A673 (cell line): Measurements from ENCODE around the gene EYS. TPM values are rescaled to one million over a fixed set of nuclear protein-coding genes. Genes with fewer than 3 reads are reported as not detected.

ENCODE experiments used
- BruUV-seq: library from RNA; stranded (reverse); fragments of 400-500 nt; replicated peaks from 2 replicates; lab custom pipeline; 2021; lab: Mats Ljungman, UMichigan
- CTCF ChIA-PET: fragments of 300-600 bp; sonication (Branson Sonifier 250); formaldehyde crosslinking; loops from one replicate; lab custom pipeline; 2022; ENCODE audit warnings: antibody characterized with exemption; lab: Charles Lee
- POLR2A ChIA-PET: fragments of 300-600 bp; sonication (Branson Sonifier 250); formaldehyde crosslinking; loops from one replicate; lab custom pipeline; 2022; ENCODE audit warnings: antibody characterized with exemption; ENCODE audit not compliant: low non-redundant PET; lab: Charles Lee
- DNase-seq: peaks from one replicate; pipeline ENCODE4 v3.0.0-alpha.2; 2015; ENCODE audit warnings: low spot score
- H3K27ac ChIP-seq: fragments of 200-600 bp; sonication (generic); 2 replicates; pipeline ENCODE4 v1.5.1; 2016; ENCODE audit warnings: mixed run types, low read depth, mild to moderate bottlenecking, mixed read lengths, antibody characterized with exemption, low read length; ENCODE audit not compliant: poor library complexity, severe bottlenecking
- H3K27me3 ChIP-seq: fragments of 200-600 bp; sonication (generic); replicated peaks from 2 replicates; pipeline ENCODE4 v1.6.1; 2017; ENCODE audit warnings: mixed run types, low read depth, mild to moderate bottlenecking, mixed read lengths, antibody characterized with exemption, low read length; ENCODE audit not compliant: insufficient read depth, poor library complexity
- H3K36me3 ChIP-seq: fragments of 200-600 bp; sonication (generic); 2 replicates; pipeline ENCODE4 v1.6.1; 2016; ENCODE audit warnings: mixed run types, mild to moderate bottlenecking, mixed read lengths, antibody characterized with exemption, low read length; ENCODE audit not compliant: insufficient read depth, poor library complexity, severe bottlenecking
- H3K4me1 ChIP-seq: fragments of 200-600 bp; sonication (generic); 2 replicates; pipeline ENCODE4 v1.6.1; 2017; ENCODE audit warnings: mixed run types, mild to moderate bottlenecking, mixed read lengths, antibody characterized with exemption, low read length; ENCODE audit not compliant: insufficient read depth, poor library complexity, severe bottlenecking
- H3K4me3 ChIP-seq: fragments of 200-600 bp; sonication (generic); 2 replicates; pipeline ENCODE4 v1.5.1; 2016; ENCODE audit warnings: low read depth, mixed run types, mild to moderate bottlenecking, mixed read lengths, low read length; ENCODE audit not compliant: poor library complexity, severe bottlenecking
- H3K9me3 ChIP-seq: fragments of 200-600 bp; sonication (generic); 2 replicates; pipeline ENCODE4 v1.6.1; 2016; ENCODE audit warnings: mixed run types, low read depth, mild to moderate bottlenecking, mixed read lengths, antibody characterized with exemption, low read length; ENCODE audit not compliant: poor library complexity, severe bottlenecking
- EZH2 ChIP-seq: fragments of 200-600 bp; sonication (generic); IDR thresholded peaks from 2 replicates; pipeline ENCODE4 v1.6.1; 2017; ENCODE audit warnings: borderline replicate concordance, low read depth, mild to moderate bottlenecking, mixed read lengths, antibody characterized with exemption, low read length; ENCODE audit not compliant: poor library complexity, severe bottlenecking
- intact Hi-C: fragments of 100-400 bp; cut with micrococcal nuclease; formaldehyde crosslinking; loops from one replicate; pipeline ENCODE4 v1.10.0; 2022; ENCODE audit not compliant: unreplicated experiment
- total RNA-seq: library from RNA; stranded (reverse); gene quantifications from 2 replicates; pipeline ENCODE4 v1.2.3, GENCODE V29; 2021
- TF ChIP-seq, protein P1 (sequence below): fragments of 300-800, 200-600 bp; sonication (generic); conservative IDR thresholded peaks from 2 replicates; pipeline ENCODE4 v1.5.1; 2017; ENCODE audit warnings: low read depth, mild to moderate bottlenecking, antibody characterized with exemption, low read length, moderate library complexity, mixed read lengths

EYS gene
- total RNA-seq, 1 experiment from 2014 or later: 0.47 TPM

DNA sequence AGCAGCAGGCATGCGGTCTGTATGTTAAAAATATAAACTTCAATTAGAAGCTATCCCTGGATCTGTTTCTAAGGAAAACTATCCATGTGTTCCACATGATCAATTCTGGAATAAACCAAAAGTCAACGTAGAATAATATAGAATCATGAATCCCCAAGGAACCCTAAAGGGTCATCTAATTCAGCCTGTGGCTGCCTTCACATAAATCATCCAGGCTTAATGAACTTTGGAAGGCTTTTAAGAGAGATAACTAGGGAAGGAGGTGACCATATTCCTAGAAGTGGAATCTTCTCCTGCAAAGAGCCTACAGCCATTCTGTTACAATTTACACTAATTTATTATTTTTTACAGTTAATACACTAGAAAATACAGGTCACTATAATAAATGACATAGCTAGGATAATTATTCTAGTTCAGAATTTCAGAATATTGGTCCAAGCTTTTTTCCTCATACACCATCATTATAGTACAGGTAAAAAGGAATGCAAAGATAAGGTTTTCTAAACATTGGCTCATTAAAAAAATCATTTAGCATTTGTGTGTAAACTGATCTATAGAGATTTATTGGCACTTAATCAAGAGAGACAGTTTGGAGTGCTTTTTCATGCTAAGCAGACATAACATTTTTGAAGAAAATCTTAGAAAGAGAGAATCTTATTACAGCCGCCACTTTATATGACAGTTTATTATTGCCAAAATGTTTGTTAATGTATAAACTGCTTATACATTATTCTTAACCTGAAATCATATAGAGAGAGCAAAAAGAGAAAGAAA is 1220.3 kb downstream of the EYS start:
- intact Hi-C loops: no loop called here
- CTCF ChIA-PET: no interaction called here
- no peak for DNase-seq

DNA sequence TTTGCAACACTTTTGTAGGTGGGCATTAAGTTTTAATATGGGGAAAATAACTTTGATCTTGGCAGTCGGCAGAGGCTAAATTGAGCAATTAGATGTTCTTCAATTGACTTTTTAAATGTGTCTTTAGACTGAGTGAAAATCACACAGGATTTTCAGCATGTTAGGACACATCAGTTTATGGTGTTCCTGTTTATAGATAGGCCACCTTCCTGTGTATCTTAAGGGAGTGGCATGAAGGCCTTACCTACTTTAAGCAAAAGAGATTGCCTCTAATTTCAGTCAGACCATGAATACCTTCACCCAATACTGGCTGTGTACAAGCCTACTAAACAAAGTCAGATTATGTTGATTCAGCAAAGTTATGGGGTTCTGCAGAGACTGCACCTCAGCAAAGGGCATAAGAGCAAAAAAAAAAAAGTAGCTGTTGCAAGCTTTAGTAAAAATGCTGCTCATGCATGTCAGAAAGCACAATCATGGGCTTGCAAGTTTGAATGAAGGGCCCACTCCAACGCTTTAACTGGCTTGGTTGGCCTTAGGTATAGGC is 1223.0 kb downstream of the EYS start:
- no TSS peak for BruUV-seq
- DNase-seq: no peak
- H3K9me3 ChIP-seq: no peaks in the 10 kb centered on the region
- TF ChIP-seq, protein P1, sequence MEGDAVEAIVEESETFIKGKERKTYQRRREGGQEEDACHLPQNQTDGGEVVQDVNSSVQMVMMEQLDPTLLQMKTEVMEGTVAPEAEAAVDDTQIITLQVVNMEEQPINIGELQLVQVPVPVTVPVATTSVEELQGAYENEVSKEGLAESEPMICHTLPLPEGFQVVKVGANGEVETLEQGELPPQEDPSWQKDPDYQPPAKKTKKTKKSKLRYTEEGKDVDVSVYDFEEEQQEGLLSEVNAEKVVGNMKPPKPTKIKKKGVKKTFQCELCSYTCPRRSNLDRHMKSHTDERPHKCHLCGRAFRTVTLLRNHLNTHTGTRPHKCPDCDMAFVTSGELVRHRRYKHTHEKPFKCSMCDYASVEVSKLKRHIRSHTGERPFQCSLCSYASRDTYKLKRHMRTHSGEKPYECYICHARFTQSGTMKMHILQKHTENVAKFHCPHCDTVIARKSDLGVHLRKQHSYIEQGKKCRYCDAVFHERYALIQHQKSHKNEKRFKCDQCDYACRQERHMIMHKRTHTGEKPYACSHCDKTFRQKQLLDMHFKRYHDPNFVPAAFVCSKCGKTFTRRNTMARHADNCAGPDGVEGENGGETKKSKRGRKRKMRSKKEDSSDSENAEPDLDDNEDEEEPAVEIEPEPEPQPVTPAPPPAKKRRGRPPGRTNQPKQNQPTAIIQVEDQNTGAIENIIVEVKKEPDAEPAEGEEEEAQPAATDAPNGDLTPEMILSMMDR: no peak
- TF ChIP-seq EZH2: no peak
- POLR2A ChIA-PET: no interaction called here
- intact Hi-C loops: no loop called here
- H3K36me3 ChIP-seq: no peaks in the 10 kb centered on the region
- H3K27ac ChIP-seq: no peak overlapping the region
- H3K4me1 ChIP-seq: no peaks in the 10 kb centered on the region
- CTCF ChIA-PET: no interaction called here
- H3K4me3 ChIP-seq: no peak overlapping the region
- H3K27me3 ChIP-seq: no peaks in the 10 kb centered on the region

More for the DNA sequence above, 1220.3 kb downstream of the EYS start:
- H3K4me3 ChIP-seq: no peak overlapping the region
- H3K36me3 ChIP-seq: no peaks in the 10 kb centered on the region
- no peak overlapping the region for H3K27ac ChIP-seq
- POLR2A ChIA-PET: no interaction called here
- no peaks in the 10 kb centered on the region for H3K4me1 ChIP-seq
- no peak for TF ChIP-seq EZH2
- TF ChIP-seq, protein P1: no peak
- no TSS peak for BruUV-seq
- H3K9me3 ChIP-seq: no peaks in the 10 kb centered on the region
- no peaks in the 10 kb centered on the region for H3K27me3 ChIP-seq

DNA sequence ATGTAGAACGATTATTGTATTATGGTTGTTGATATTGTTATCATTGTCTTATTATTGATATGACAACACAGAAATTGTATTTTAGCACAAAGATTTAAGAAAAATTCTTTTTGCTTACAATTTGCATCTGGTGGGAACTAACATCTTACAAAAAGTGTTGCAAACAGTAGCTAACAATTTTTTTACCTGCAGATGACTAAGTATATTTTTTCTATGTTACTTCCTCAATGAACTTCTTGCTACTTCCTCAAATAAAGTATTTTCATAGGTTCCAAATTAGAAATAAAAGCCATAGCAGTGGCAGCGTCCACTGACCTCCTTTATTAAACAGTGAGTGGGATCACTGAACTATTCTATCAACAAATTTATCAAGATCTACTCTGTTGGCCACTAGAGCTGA is 1224.4 kb downstream of the EYS start:
- BruUV-seq: no TSS peak
- H3K36me3 ChIP-seq: no peaks in the 10 kb centered on the region
- TF ChIP-seq, protein P1: no peak
- TF ChIP-seq EZH2: no peak
- no peaks in the 10 kb centered on the region for H3K9me3 ChIP-seq
- H3K4me1 ChIP-seq: no peaks in the 10 kb centered on the region
- H3K27ac ChIP-seq: no peak overlapping the region
- no peaks in the 10 kb centered on the region for H3K27me3 ChIP-seq
- intact Hi-C loops: no loop called here
- CTCF ChIA-PET: no interaction called here
- DNase-seq: no peak
- POLR2A ChIA-PET: no interaction called here
- H3K4me3 ChIP-seq: no peak overlapping the region
